Pulmonary artery endothelial cell (primary cell): ENCODE data around the gene HHAT. TPM values are rescaled to one million over a fixed set of nuclear protein-coding genes. Genes with fewer than 3 reads are reported as not detected.
"Not testable (repeated sequence)": the region's sequence is repeated elsewhere in the genome, so short reads cannot be mapped to it uniquely, and the experiment has no call there.

Experiments
- DNase-seq: peaks from one replicate; pipeline ENCODE4 v3.0.0-alpha.2; 2011; ENCODE audit warnings: low read depth, low spot score
- total RNA-seq: library from RNA; depleted of rRNA; stranded (reverse); fragments of >200 nt; gene quantifications from 2 replicates; pipeline ENCODE4 v1.2.3, GENCODE V29; 2014

HHAT gene
- total RNA-seq, 1 donor from 2014 or later, result 1.6 TPM

- DNase-seq, result no peak
These were observed 14.8 kb upstream of the HHAT start for GRCh38 chr1:210313921-210314320.

GRCh38 chr1:210315529-210315928 lies 13.2 kb upstream of the HHAT start:
- no peak for DNase-seq

GRCh38 chr1:210321131-210321530 lies 7.6 kb upstream of the HHAT start:
- no peak for DNase-seq

DNA sequence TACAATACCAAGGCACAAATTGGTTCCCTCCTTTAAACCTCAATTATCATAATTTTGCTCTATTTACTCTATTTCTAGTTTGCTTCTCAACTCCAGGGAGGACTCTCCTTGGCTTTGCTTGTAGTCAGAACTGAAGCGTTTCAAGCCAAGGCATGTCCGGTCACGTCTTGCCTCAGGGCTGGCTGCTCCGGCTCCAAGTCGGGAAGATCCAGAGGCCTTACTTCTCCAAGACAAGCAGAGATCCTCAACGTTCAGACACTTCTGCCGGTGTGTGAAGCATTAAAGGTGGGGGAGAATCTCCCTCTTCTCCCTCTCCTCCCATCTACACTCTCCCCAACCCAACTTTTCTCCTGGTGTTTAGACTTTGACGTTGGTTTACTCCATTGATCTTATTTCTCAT lies 7.2 kb upstream of the HHAT start:
- no peak for DNase-seq

- no peak for DNase-seq
These were observed 4.7 kb upstream of the HHAT start for GRCh38 chr1:210323957-210324356.

- no peak for DNase-seq
These were observed 3.6 kb upstream of the HHAT start for GRCh38 chr1:210325026-210325670.

GRCh38 chr1:210328032-210328745 lies 513 bp upstream of the HHAT start:
- DNase-seq, result no peak

GRCh38 chr1:210330279-210330866 lies 1.7 kb downstream of the HHAT start:
- no peak for DNase-seq

DNA sequence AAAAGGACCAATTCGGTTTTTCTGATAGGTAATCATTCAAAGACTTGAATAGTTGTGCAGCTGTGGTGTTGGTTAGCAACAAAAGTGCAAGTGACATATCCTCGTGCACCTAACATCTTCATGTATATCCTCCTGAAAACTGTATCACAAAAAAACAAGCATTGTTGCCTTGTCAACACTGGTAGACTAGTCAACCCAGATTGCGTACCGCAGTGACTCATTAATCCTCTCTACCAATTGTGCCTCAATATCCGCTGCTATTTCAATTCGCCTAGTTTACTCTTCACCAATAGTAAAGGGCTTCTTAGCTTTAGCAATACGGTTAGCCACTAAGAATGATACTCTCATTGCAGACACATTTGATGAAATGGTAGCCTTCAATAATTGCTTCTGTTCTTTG lies 3.5 kb downstream of the HHAT start:
- no peak for DNase-seq

GRCh38 chr1:210332719-210333398 lies 4.2 kb downstream of the HHAT start:
- DNase-seq, result no peak

- DNase-seq, result no peak
These were observed 6.3 kb downstream of the HHAT start for GRCh38 chr1:210335001-210335400.

DNA sequence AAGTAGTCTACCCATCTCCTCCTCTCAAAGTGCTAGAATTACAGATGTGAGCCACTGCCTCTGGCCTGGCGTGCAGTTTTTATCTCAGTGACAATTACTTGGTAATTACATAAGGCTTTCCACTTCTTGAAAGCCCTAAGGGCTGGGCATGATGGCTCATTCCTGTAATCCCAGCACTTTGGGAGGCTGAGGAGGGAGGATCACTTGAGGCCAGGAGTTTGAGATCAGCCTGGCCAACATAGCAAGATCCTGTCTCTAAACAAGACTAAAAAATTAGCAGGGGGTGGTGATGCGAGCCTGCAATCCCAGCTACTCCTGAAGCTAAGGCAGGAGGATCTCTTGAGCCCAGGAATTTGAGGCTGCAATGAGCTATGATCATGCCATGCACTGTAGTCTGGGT lies 7.7 kb downstream of the HHAT start:
- no peak for DNase-seq

DNA sequence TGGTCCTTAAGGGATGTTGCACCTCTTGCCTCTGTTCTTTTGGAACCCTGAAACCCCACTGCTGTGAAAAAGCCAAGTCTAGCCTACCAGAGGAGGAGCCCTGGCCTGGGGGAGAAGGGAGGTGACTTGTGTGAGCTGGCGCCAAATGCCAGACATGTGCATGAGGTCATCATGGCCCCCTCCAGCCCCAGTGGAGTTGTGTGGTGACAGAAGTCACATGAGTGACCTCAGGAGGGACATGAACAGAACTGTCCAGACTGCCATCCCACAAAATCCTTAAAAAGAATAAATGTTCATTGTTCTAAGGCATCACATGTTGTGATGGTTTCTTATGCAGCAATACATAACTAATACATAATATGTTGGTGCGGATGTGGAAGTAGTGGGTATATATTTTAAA lies 10.8 kb downstream of the HHAT start:
- DNase-seq, result no peak

- no peak for DNase-seq
These were observed 11.6 kb downstream of the HHAT start for GRCh38 chr1:210340311-210340710.

DNA sequence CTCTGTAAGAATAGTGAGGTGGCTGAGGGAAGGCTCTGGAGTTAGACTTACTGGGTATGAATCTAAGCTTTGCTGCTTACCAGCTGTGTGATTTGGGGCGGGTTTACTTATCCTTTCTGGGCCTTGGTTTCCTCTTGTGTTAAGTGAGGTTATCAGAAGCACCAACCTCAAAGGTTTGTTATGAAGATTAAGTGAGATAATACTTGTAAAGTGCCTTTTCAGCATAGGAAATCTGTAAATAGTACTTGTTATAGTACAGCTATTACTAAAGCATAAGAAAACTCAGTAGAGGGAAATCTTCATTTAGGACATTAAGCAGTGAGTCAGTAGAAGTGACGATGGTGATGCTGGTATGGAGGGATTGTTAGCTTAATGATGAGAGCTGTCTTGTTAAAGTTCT lies 12.1 kb downstream of the HHAT start:
- no peak for DNase-seq

DNA sequence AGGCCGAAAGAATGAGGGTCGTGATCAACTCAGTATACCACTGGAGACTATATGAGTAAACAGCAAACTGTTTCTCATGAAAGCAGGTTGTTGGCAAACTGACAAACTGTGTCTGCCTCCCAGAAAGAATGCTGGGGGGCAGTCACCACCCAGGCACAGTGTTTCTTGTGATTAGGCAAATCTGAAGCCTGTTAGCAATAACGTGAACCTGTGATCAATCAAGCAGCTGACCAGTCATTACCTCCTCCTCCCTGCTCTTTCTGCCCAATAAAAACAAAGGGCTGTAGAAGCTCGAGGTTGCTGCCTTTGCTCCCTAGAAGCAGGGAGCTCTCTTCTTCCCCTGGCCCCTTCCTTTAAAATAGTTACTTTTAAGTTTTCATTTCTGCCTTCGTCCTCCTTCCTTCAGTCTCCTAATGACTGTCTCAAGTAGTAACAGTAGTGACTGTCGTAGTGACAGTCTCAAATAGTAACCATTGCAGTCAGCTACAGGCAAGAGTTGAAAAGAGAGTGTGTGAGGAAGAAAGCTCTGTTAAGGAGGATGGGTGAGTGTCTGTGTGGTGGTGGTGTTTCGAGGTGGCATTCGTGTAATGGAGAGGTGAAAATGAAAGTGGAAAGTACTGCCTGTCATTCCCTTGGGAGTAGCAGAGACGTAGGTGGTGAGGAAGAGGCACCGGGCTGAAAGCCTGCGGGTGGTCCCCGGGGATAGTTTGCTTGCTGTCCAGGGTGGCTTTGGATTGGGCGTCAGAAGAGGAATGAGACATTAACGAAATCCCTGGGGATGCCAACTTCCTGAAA lies 14.5 kb downstream of the HHAT start:
- no peak for DNase-seq

- no peak for DNase-seq
These were observed 16.0 kb downstream of the HHAT start for GRCh38 chr1:210344706-210345105.

- no peak for DNase-seq
These were observed 18.4 kb downstream of the HHAT start for GRCh38 chr1:210347112-210347511.

DNA sequence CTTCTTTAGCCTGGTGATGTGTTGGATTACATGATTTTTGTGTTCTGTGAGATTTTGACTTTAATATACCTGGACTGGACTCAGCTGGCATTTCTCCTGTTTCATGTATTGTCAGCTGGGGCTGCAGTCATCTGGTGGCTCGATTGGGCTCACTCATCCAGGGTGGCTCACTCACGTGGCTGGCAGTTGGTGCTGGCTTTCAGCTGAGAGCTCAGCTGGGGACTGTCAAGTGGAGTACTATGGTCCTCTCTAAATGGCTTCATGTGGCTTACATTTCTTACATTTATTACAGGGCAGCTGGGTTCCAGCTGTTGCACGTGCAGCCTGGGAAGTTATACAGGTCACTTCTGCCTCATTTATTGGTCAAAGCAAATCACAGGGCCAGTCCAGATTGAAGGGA lies 22.8 kb downstream of the HHAT start:
- DNase-seq, result no peak

GRCh38 chr1:210352575-210352974 lies 23.9 kb downstream of the HHAT start:
- DNase-seq, result no peak

DNA sequence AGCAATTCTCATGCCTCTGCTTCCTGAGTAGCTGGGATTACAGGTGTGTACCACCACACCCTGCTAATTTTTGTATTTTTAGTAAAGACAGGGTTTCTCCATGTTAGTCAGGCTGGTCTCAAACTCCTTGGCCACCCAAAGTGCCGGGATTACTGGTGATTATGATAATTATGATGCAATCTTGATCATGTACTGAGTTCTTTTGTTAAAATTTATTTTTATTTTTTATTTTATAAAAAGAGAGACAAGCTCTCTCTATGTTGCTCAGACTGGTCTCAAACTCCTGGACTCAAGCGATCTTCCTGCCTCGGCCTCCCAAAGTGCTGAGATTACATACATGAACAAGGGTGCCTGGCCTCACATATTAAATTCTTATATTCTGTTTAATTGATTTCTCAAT lies 25.6 kb downstream of the HHAT start:
- DNase-seq, result not testable (repeated sequence)

- DNase-seq, result no peak
These were observed 29.9 kb downstream of the HHAT start for GRCh38 chr1:210358626-210359025.
